Eye (tissue), 1 donor: Measurements from ENCODE around the gene SHMT1.
"Not testable (repeated sequence)": the region's sequence is repeated elsewhere in the genome, so short reads cannot be mapped to it uniquely, and the experiment has no call there.

Source experiments
- DNase-seq: peaks from one replicate; pipeline ENCODE4 v3.0.0-alpha.2; 2015

SHMT1 gene

DNA sequence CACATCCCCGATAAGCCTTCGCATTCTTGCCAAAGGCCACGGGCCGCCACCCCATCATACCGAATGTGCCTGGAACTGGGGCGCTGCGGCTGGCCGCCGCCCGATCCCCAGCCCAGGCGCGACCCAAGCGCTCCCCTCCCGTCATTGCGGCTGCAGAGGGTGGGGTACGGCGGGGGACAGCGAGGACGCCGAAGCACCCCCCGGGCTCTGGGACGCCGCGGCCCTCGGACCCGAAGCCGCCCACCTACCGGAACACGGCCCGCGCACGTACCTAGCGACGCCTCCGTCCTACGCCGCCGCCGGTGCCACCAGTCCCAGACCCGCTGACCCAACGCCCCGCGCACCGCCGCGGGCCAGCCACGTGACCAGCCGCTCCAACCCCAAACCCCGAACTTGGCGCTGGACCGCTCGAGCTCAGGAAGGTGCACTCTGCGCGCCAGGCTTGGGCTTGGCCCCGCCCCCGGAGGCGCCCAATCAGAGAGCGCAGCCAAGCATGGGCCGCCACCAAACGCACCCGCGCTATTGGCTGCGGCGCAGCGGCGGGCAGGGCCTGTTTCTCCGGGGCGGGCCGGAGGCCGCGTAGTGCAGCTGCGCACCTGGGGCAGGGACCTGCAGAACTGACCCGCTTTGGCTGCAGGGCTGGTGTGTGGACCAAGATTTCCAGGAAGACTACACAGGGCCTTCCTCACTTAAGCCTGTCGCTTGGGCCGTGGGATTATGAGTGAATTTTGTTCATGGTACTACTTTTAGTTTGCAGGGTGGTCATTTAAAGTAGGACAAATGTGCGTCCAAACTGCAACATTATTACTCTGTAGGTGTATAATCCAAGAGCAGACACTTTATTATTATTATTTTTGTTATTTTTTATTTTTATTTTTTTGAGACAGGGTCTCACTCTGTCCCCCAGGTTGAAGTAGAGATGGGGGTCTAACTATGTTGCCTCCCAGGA, at the start of gene SHMT1:
Gene SHMT1, minus strand, starts transcription at position 450 of the 949 bp plus-strand sequence. CDS start 7,569 bp downstream, outside the sequence.
- DNase-seq, result peak; percentile 95

DNA sequence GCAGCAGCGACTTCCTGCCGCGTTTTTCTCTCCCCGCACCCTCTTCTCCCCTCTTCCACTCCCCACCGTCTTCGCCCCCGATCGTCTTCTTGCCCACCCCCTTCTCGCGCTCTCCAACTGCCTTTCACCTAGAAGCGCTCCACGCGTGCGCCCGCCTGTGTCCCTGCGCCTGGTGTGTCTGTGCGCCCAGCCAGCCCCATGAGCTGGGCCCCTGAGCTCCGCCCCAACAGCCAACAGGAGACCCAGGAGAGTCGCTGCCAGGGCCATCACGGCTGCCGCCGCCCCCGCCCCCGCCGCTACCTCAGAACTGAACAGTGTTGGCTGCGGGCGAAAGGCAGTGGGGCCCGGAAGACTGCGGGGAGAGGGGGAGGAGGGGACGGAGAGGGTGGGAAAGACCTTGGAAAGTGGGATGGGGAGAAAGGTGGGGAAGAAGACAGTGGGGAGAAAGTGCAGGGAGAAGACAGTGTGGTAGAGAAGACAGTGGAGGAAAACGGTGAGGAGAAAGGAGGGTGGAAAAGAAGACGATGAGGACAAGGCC, 48.7 kb upstream of the SHMT1 start:
- DNase-seq, result not testable (repeated sequence)

DNA sequence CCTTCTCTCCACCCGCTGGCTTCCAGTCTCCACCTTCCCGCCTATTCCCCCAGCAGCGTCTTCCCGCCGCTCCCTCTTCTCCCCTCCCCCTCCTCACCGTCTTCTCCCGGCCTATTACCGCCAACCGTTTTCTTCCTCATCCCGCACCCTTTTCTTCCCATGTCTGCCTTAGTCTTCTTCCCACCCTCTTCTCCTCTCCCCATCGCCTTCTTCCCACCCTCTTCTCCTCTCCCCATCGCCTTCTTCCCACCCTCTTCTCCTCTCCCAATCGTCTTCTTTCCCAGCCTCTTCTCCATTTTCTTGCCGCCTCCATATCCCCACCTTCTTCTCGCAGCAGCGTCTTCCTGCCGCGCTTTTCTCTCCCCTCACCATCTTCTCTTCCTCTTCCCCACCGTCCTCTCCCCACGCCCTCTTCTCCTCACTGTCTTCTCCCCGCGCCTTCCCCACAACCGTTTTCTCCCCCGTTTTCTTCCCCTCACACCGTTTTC, 48.1 kb upstream of the SHMT1 start:
- DNase-seq, result peak; percentile 78

DNA sequence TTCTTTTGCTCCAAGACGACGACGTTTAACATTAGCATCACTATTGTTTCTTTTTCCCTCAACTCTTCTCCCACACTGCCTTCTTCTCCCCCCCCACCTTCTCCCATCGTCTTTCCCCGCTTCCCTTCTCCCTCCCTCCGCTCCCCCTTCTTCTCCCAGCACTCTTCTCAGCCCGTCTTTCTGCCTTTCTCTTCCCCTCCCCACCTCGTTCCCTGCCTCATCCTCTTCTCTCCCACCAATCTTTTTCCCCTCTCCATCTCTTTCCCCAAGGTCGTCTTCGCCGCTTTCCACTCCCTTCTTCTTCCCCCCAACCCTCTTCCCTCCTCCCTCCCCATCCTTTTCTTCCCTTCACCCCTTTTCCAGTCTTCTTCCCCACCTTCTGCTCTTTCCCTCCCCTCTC, 47.4 kb upstream of the SHMT1 start:
- DNase-seq, result peak; percentile 77

DNA sequence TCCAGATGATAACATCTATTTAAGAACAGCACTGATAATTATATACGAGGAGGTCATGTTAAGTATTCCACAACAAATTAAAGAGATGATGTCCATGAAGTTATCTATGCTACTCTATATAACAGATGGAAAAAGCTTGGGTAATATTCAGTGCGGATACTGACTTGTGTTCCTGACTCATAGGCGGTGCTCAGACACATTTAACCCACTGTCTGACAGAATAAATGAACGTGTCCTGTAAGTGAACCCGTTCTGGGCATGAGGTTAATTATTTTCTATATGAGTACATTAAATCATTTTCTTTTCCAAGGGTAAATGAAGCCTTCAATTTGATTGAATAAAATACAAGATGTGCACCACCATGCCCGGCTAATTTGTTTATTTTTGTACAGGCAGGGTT, 46.0 kb upstream of the SHMT1 start:
- DNase-seq, result not testable (repeated sequence)

DNA sequence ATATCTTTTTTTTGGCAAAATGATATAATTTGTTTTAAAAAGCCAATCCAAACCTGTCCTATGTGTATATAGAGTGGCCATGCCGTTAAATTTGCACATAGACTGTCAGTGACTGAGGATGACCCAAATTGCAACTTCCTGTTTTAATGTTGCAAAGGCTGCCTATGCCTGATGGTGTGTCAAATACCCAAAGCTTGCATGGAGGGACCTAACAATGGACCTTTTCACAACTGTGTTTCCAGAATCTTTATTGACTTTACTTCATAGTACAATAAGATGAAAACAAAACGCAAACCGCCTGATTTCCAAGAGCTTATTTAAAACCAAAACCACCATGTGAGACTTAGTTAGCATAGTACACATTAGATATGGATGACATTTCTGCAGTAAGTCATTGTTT, 45.6 kb upstream of the SHMT1 start:
- DNase-seq, result peak; percentile 13

DNA sequence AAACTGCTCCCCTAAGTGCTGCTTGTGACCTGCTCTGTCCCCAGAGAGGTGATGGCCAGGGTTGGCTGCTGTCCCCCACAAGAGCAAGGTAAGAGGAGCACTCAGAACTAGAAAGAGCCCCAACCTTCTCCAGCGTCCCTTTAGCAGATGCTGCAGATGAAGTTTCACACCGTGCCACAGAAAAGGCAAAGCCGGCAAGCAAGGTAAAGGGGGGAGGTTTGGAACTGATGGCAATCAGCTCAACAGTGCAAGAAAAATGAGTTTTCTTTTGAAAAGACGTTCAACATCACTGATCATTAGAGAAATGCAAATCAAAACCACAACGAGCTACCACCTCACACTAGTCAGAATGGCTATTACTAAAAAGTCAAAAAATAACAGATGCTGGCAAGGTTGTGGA, 40.3 kb upstream of the SHMT1 start:
- not testable (repeated sequence) for DNase-seq

DNA sequence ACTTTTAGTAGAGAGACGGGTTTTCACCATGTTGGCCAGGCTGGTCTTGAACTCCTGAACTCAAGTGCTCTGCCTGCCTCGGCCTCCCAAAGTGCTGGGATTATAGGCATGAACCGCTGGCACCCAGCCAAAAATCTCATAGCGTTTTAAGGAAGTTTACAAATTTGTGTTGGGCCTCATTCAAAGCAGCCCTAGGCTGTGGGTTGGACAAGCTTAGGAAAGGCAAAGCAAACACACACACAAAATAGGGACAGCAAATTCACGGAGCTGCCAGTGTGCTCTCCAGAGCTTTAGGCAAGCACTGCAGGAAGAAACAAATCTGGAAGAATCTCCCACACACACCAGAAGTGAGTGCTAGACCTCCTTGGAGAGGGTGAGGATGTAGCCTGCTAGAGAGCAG, 39.8 kb upstream of the SHMT1 start:
- not testable (repeated sequence) for DNase-seq

DNA sequence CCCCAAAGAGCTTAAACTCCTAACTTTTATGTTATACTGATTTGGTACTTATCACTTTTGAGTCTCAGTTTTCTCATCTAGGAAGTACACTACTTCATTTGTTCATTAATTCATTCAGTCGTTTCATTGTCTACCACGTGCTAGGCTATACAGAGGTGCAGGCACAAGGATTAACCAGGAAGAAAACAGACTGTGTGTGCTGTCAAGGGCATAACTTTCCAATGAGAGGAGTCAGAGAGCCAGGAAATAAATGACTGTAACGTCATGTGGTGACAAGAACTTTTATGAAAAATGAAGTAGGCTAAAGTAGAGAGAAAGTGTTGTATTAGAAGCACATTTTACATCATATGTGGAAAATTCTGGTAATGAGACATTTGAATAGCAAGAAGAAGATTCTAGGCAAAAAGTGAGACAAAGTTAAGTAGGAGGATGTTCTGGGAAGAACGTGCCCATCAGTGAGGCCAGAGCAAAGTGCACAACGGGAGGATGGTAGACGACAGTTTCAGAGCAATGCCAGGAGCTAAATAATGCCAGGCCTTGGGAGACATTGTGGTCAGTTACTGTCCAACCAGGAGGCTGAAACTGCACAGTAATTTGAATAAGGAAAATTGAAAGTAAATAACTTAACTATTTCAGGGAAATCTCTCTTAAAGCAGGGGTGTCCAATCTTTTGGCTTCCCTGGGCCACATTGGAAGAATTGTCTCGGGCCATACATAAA, 38.7 kb upstream of the SHMT1 start:
- DNase-seq, result not testable (repeated sequence)

DNA sequence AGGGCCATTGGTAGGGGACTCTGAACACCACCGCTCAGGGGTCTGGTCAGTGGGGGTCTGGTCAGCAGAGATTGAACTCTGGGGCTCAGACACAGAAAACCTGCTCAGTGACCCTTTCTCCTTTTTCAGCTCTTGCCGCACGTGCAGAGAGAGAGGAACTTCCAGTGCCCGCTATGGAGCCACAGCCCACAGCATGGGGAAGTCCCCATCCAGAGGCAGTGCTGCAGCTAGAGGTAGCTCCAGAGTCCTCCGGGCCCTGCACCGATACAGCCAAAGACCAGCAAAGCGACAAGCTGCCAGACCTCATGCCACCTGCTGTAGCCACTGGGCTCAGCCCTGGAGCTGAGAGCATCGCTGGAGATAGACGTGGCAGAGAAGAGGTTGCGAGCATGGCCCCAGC, 25.4 kb upstream of the SHMT1 start:
- DNase-seq, result not testable (repeated sequence)

DNA sequence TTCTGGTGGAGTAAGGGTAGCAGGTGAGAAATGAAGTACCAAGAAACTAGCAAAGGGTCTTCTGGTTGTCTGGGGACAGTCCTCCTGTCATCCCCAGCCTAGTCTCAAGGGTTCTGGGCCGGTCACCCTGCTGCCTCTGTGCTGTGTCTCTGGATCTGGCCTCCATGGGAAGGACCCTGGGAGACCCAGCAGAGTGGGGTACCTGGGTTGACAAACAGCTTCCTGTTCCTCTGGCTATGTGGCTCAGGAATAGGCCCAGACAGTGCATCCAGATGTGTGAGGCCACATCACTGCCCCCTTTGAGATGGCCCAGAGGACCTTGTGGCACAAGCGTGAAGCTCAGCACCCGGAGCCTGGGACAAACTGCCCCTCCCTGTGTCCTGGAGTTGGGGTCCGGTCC, 24.9 kb upstream of the SHMT1 start:
- DNase-seq, result not testable (repeated sequence)

DNA sequence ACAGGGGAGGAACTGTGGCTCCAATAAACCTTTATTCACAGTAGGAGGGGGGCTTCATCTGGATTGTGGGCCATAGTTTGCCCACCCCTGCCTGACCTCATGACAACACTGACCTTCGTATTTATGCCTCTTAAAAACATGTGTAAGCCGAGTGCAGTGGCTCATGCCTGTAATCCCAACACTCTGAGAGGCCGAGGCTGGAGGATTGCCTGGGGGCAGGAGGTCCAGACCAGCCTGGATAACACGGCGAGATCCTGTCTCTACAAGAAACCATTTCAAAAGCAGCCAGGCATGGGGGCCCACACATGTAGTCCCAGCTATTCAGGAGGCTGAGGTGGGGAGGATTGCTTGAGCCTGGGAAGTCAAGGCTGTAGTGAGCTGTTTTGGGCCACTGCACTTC, 24.2 kb upstream of the SHMT1 start:
- DNase-seq, result not testable (repeated sequence)

DNA sequence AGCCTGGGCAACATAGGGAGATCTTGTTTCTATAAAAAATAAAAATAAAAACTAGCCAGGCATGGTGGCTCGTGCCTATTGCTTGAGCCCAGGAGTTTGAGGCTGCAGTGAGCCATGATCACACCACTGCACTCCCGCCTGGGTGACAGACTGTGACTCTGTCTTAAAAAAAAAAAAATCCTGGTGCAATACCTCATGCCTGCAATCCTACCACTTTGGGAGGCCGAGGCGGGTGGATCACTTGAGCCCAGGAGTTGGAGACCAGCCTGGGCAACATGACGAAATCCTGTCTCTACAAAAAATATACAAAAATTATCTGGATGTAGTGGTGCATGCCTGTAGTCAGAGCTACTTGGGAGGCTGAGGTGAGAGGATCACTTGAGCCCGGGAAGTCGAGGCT, 20.9 kb upstream of the SHMT1 start:
- not testable (repeated sequence) for DNase-seq

DNA sequence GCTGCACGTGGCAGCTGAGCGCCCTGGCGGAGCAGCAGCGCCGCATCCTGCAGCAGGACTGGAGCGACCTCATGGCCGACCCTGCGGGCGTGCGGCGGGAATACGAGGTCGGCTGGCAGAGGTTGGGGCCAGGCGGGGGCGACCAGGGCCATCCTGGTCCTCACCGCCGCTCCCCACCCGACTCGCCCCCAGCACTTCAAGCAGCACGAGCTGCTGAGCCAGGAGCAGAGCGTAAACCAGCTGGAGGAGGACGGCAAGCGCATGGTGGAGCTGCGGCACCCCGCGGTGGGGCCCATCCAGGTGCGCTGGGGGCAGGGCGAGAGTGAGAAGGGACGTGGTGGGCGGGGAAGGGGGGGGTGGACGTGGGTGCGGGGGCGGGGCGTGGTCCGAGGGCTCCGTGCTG, 19.7 kb upstream of the SHMT1 start:
- DNase-seq, result peak; percentile 32

DNA sequence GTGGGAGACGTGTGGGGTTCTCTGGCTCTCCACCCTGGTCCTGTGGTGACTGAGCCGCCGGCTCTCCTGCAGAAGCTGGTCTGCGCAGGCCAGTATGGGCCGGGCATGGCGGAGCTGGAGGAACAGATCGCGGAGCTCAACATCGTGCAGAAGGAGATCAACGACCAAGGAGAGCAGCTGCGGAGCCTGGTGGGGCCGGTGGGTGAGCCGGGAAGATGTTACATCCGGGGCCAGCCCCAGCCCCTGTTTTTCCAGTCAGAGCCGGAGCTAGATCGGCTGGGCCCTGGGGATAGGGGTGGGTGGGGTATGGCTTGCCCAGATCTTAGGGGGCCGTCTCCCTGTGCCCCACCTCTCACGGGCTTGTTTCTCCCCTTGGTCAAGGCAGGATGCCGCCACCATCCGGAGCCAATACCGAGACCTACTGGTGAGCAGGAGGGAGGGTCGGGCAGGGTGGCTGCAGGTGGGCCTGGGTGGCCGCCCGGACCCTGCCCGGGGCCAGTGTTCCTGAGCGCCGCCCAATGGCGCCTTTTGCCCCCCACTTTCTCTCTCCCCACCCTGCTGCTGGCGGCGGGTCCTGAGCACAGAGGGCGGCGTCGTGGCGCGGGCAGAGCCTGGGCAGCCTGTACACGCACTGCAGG, 19.2 kb upstream of the SHMT1 start:
- no peak for DNase-seq

DNA sequence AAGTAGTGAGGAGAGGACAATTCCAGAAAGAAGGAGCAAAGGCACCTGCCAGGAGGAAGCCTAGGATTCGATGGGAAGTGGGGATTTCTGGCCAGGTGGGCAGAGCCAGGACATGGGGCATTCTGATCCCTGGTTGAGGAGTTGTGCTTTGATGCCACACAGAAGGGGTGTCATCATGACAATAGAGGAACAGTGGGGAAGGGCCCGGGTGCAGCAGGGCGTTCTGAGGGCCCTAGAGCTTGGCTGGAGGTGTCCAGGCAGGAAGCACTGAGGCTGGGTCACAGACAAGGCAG, 18.5 kb upstream of the SHMT1 start:
- DNase-seq, result no peak

DNA sequence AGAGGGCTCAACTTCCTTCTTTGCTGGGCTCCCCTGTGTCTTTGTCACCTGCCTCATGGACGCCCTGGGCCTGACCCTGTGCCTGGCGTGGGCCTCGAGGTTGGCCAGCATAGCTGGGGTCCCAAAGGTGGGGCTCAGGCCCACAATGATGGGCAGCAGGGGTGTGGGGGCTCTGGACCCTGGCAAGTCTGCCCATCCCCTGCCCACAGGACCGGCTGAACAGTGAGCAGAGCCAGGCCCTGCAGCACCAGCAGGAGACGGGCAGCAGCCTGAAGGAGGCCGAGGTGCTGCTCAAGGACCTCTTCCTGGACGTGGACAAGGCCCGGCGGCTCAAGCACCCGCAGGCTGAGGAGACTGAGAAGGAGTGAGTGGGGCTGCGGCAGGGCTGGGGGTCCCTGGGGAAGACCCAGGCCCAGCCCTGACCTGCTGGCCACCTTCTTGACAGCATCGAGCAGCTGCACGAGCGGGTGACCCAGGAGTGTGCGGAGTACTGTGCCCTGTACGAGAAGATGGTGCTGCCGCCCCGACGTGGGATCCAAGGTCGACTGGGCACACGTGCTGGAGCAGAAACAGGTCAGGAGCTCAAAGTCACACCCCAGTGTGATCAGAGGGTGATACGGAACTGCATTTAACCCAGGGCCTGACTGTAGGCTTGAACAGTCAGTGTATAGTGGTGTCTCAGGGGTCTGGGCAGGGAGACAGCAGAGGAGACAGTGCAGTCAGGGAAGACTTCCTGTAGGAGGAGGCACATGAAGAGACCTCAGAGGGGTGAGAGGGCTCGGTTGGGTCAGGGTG, 18.0 kb upstream of the SHMT1 start:
- DNase-seq, result no peak

DNA sequence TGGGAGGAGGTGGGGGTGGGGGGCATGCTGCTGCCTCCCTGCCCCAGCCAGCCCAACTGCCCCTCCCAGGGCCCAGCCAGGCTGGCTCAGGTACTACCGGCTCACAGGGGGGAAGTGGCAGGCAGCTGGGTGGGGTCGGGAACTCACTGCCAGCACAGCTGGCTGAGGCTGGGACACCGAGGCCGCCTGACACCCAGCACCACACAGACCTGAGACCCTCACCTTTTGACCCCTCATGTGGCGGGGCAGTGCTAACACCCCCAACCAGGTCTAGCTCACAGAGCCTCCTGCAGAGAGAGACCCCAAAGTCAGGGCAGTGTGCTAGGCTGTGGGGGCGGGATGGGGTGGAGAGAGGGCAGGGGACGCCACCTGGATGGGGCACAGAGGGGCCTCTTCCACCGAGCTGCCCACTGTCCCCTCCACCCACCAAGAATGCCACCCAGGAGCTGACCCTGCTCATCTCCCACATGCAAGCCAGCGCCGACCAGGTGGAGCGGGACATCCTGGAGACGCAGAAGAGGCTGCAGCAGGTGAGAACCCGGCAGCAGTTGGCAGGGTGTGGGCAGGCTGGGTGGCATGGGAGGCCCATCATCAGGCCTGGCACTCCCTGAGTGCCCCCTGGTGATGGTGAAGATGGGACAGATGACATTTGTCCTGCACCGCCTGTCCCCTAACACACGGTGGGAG, 17.3 kb upstream of the SHMT1 start:
- no peak for DNase-seq

DNA sequence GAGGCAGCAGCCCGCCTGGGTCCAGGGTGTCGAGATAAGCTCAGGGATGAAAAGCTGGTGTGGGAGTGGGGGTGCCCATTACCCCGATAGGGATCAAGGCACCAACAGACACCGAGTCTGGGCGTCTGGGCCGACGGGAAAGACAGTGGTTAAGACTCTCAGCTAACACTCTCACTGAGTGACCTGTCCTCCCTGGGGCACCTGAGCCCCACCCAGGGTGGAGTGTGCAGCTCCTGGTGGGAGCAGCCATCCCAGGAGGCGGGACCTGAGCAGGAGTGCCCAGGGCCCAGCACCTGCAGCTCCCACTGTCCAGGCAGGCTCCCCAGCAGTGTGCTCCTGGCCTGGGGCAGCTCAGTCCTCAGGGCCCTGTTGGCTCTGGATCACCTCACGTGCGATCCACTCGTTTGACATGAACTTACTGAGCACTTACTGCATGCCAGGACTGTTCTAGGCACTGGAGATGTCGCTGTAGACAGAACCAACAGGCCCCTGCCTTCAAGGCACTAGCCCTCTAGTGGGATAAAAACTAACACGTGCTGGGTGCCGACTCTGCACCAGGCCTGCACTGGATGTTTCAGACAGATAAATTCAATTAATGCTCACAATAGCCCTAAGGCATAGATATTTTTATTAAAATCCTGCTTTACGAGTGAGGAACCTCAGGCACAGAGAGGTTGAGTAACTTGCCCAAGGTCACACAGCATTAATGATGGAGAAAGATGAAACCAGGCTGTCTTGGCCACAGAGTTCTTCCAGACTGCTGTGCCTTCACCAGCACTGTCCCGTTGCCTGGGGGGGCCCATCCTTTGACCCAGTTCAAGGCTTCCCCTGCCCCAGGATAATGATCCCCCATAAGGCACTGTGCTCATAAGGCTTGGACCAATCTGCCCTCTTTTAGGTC, 16.1 kb upstream of the SHMT1 start:
- DNase-seq, result no peak

DNA sequence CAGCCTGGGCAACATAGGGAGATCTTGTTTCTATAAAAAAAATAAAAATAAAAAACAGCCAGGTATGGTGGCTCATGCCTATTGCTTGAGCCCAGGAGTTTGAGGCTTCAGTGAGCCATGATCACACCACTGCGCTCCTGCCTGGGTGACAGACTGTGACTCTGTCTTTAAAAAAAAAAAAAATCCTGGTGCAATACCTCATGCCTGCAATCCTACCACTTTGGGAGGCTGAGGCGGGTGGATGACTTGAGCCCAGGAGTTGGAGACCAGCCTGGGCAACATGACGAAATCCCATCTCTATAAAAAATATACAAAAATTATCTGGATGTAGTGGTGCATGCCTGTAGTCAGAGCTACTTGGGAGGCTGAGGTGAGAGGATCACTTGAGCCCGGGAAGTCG, 15.3 kb upstream of the SHMT1 start:
- not testable (repeated sequence) for DNase-seq

DNA sequence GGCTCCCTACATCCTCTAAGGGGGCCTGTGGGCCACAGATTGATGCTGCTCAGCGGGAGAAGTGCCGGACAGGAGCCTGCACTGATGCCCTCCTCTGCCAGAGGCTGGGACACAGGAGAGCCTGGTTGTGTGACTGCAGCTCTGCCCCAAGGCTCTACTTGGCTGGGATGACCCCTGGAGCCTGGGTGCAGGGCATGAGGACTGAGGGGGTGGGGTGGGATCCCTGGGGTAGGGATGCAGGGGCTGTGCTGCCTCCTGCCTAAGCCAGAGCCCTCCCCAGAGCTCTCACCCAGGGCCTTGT, 14.8 kb upstream of the SHMT1 start:
- no peak for DNase-seq
